HG03097 (cell line): ENCODE results near the gene WDFY2.

Source experiments
- ATAC-seq: cut with Tn5 transposase; IDR thresholded peaks from one replicate; pipeline ENCODE4 v1.9.1; 2021; ENCODE audit not compliant: unreplicated experiment, low FRiP score

The WDFY2 gene

DNA sequence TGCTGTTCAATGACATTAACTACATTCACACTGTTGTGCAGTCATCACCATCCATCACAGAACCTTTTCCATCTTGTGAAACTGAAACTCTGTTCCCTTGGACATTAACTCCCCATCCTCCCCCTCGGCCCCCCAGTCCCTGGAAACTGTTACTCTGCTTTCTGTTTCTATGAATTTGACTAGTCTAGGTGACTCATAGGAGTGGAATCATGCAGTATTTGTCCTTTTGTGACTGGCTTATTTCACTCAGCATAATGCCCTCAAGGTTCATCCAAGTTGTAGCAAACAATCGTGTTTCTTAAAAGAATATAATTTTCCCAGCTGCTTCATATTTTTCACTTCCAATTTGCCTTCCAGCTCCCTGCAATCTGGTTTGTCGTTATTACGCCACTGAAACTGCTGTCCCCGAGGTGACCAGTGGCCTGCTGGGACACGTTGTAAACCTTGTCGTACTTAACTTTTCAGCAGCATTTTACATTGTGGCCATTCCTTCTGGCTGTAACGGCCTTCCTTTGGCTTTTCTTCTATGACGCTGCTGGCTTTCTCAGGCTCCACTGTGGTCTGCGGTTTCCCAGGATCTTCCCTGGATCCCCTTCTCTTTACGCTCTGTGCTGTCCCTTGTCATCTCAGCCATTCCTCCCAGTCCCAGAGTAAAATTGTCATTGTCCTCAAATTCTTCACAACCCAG is 145.7 kb downstream of the WDFY2 start:
- no peak for ATAC-seq

DNA sequence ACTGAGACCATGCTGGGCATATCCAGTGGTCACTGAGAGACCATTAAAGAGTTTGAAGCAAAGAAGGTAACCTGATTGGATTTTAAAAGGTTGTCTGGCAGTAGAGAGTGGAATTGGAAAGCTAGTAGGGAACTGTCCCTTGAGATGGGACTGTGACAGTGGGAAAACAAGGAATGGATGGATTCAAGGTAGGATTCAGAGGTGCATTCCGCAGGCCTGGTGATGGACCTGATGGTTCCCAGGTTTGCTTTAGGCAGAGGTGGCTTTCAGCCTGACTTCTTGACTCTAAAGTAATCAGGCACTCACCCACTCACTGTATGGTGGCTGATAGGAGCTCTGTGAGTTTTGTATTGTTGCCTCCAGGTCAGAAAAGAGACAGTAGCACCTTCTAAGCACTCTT is 146.7 kb downstream of the WDFY2 start:
- ATAC-seq, result no peak

DNA sequence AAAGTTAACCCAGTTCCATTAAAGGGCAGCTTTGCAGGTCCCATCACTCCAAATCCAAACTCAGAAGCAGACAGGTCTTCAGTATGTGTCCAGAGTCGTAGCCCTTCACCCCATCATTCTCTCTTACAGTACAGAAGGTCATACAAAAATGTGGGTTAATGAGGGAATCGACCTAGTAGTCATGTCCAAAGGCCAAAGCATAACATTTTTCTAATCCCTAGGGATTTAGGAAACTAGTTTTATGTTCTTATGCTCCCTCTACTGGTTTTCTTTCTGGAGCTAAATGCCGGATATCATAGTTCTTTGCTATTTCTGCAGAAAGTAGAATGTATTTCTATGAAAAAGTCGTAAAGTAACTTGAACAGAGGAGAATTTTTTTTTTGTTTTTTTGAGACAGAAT is 147.5 kb downstream of the WDFY2 start:
- no peak for ATAC-seq

DNA sequence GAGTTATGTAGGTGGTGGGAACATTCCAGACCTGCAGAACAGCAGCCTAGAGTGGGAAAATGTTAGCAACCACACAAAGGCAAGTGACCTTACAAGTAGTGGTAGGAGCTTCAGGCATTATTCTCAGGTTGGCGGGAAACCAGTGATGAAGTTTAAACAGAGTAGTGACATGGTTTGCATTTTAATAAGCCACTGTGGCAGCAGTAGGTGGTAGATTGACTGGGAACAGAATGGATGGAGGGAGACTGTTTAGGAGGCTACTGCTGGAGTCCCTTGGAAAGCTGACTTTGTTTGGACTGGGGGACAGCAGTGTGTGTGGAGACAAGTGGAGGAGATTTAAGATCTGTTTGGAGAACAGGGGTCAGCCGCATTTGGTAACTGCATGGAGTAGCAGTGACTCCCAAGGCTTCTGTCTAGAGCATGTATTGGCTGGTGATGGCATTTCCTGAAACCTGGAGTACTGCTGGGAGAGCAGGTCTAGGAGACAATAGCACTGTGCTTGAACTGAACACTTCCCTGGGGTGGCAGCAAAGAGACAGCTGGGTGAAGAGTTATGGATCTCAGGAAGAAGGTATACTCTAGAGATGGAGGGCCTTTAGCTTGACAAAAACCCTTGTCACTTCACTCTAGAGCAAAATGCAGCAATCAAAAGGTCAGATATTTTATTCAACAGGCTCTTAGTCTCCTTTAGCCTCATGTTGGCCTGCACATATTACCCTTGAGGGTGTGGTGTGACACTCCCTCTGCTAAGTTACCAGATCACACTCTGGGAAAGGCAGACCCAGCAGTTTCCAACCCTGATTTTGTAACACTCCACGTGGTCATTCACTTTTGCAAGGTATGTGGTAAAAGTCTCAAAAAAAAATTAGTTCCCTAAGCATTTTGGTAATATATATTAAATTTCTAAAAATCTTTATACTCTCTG is 149.4 kb downstream of the WDFY2 start:
- ATAC-seq, result no peak

GRCh38 chr13:51734786-51735185 is 150.5 kb downstream of the WDFY2 start:
- ATAC-seq, result no peak

DNA sequence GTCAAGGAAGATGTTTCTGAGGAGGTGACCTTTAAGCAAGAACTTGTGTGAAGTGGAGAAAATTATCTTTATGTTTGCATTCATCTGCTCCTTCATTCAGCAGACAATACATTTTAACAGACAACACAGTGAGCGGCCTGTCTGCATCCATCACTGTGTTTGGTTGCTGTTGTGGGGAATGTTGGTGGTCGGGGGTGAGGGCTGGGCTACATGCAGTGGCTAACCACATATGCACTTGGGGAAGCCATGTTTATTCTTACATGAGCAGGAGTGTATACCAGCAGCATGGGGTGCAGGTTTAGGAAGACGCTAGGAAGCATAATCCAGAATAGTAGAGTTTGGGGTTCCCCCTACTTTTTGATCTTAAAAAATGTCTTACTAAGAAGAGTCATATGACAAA is 153.3 kb downstream of the WDFY2 start:
- no peak for ATAC-seq

DNA sequence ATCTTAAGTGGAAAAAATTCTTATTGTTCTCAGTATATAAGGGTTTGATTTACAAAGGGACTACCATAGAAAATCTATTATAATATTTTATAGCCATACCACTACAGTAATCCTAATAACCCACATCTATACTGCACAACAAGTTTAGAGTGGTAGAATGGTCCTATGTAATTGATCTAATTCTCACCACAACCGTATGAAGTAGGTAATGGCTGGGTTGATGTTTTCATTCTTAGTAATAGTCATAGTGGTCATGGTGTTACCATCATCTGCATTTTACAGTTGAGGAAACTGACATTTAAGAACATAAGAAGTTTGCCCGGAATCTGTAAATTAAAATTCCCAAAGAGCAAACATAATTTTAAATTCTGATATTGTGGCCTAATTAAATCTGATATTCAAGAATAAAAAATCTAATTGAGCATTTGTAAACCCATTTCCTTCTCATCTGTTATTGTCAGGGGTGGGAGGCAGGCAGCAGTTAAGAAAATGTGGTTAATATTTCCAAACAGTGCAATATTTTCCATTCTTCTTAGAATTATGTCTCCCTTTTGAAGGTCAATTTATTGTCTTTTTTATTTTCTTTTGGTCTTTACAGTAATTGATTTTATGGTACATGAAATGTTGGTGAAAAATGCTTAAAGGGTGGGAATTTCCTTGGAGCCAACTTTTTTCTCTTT is 154.1 kb downstream of the WDFY2 start:
- ATAC-seq, result no peak

- ATAC-seq, result no peak
These were observed 154.9 kb downstream of the WDFY2 start for GRCh38 chr13:51739027-51739764.

DNA sequence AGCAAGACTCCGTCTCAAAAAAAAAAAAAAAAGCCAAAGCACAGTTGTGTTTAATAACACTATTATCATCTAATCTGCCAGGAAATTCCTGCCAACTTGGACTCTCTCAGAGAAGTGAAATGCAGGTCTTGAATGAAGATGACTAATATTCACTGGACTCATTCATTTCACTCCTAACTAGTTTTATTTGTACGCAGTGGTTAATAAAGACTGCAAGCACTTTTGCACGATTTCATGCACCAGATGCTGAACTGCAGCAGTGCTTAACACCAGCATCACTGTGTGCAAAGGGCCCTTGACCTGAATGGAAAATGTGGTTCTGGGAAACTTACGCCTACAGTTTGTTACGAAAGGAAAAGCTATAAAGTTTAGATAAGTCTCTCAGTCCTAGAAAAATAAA is 156.4 kb downstream of the WDFY2 start:
- ATAC-seq, result no peak

GRCh38 chr13:51742031-51742430 is 157.8 kb downstream of the WDFY2 start:
- ATAC-seq, result no peak

- no peak for ATAC-seq
These were observed 158.3 kb downstream of the WDFY2 start for GRCh38 chr13:51742611-51743010.

- no peak for ATAC-seq
These were observed 161.0 kb downstream of the WDFY2 start for GRCh38 chr13:51745243-51745642.

DNA sequence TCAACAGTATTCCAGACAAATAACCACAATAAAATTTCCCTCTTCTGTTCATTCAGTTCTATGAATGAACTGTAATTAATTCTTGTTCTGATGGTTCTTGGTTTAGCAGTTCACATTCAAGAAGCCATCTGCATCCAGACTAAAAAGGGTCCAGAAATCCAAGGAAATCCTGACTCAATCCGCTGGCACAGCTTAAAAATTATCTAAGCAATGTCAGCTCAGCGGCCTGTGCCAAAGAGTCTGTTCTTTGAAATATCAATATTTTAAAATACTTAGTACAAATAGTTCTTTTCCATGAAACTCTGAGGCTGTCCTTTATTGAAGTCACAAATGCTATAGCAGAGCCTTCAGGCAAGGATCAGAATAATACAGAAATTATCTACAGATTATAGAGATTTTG is 162.5 kb downstream of the WDFY2 start:
- ATAC-seq, result no peak

GRCh38 chr13:51747438-51748434 is 163.5 kb downstream of the WDFY2 start:
- ATAC-seq, result no peak

GRCh38 chr13:51756651-51757050 is 172.4 kb downstream of the WDFY2 start:
- ATAC-seq, result no peak

DNA sequence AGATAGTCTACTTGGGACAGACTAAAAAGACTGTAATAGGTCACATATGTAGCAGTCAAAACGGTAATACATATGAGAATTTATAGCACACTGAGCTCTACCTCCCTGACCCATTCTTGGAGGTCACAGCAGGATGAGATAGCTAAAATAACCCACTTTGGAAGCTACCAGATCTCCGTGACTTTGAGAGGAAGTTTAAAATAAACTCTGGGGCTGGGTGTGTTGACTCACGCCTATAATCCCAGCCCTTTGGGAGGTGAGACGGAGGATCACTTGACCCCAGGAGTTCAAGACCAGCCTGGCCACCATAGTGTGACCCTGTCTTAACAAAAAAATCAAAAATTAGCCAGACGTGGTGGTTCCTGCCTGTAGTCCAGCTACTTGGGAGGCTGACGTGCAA is 174.4 kb downstream of the WDFY2 start:
- ATAC-seq, result no peak

DNA sequence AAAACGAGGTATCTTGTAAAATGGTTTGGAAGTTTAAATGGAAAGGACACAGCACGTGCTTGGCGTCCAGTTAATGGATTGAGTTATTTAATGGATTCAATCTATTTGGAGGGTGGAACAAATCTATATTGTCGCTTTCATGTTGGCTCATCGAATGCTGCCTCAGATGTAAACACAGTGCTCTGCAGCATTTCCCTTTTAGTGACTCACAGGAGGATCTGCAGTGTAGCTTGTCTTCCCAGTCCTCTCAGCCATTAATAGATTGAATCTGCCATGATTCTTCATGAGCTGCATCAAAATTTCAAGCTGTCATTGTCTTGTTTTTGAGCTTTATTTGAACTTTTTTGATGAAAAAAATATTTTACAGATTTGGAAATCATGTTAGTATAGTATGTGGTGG is 175.0 kb downstream of the WDFY2 start:
- no peak for ATAC-seq

- no peak for ATAC-seq
These were observed 176.3 kb downstream of the WDFY2 start for GRCh38 chr13:51760592-51760991.

DNA sequence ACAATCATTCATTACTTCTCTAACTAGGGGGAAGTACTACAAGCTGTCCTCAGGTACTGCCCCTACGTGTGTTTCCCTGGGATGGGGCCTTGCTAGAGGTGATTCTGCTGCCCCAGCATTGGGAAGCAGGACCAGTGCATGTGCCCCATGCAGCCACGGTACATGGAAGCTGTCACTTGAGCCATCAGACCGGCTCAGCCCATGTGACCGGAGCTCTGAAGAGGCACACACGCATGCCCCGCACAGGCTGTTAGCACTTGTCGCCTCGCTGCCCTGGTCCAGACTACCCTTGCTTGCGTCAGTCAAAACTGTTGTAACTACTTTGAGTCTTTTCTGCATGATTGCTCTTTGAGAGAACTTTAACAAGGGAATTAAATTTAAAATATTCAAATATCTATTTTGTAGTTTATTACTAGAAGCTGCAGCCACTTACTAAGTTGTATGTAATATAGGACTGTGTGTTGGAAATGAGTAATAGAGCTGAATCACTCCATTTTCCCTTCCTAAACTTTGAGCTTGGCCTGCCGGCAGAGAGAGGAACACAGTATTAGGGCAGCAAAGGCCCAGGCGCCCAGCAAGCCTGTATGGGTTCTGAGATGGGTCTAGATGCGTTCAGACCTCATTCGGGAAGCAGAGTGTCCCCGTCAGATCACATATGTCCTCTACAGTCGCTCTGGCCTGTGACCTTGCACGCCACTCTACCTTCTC is 177.5 kb downstream of the WDFY2 start:
- ATAC-seq, result no peak
